Measurements from ENCODE around the gene GJC2. TPM values are rescaled to one million over a fixed set of nuclear protein-coding genes. Genes with fewer than 3 reads are reported as not detected.

The GJC2 gene
- total RNA-seq, 1 donor from 2014 or later: 1.6 TPM

GRCh38 chr1:228177721-228178710 lies 28.3 kb downstream of the GJC2 start:
- DNase-seq (ENCODE audit: extremely low spot score, unreplicated experiment): no peak
- H3K27me3 Mint-ChIP-seq (ENCODE audit: unreplicated experiment): no peaks in the 10 kb centered on the region
- no peaks in the 10 kb centered on the region for H3K36me3 Mint-ChIP-seq (ENCODE audit: unreplicated experiment)
- H3K27ac Mint-ChIP-seq (ENCODE audit: unreplicated experiment): no peak overlapping the region
- no peak for TF ChIP-seq CTCF (IDR thresholded peaks at IDR 0.05)
- H3K9me3 Mint-ChIP-seq (ENCODE audit: unreplicated experiment): no peaks in the 10 kb centered on the region
- H3K4me1 Mint-ChIP-seq (ENCODE audit: unreplicated experiment): no peaks in the 10 kb centered on the region
- no peak overlapping the region for H3K4me3 Mint-ChIP-seq (ENCODE audit: unreplicated experiment)

- TF ChIP-seq CTCF (IDR thresholded peaks at IDR 0.05): no peak
- no peaks in the 10 kb centered on the region for H3K9me3 Mint-ChIP-seq (ENCODE audit: unreplicated experiment)
- no peaks in the 10 kb centered on the region for H3K4me1 Mint-ChIP-seq (ENCODE audit: unreplicated experiment)
- H3K27ac Mint-ChIP-seq (ENCODE audit: unreplicated experiment): no peak overlapping the region
- no peak for DNase-seq (ENCODE audit: extremely low spot score, unreplicated experiment)
- no peaks in the 10 kb centered on the region for H3K36me3 Mint-ChIP-seq (ENCODE audit: unreplicated experiment)
- H3K27me3 Mint-ChIP-seq (ENCODE audit: unreplicated experiment): no peaks in the 10 kb centered on the region
- no peak overlapping the region for H3K4me3 Mint-ChIP-seq (ENCODE audit: unreplicated experiment)
Measured at GRCh38 chr1:228178737-228179684, 29.3 kb downstream of the GJC2 start.

- DNase-seq (ENCODE audit: extremely low spot score, unreplicated experiment): no peak
- H3K4me1 Mint-ChIP-seq (ENCODE audit: unreplicated experiment): no peaks in the 10 kb centered on the region
Measured at GRCh38 chr1:228180271-228180958, 30.7 kb downstream of the GJC2 start.

GRCh38 chr1:228180959-228181644 lies 31.4 kb downstream of the GJC2 start:
- DNase-seq (ENCODE audit: extremely low spot score, unreplicated experiment): no peak
- no peaks in the 10 kb centered on the region for H3K27me3 Mint-ChIP-seq (ENCODE audit: unreplicated experiment)
- H3K4me3 Mint-ChIP-seq (ENCODE audit: unreplicated experiment): no peak overlapping the region
- H3K4me1 Mint-ChIP-seq (ENCODE audit: unreplicated experiment): no peaks in the 10 kb centered on the region
- H3K27ac Mint-ChIP-seq (ENCODE audit: unreplicated experiment): no peak overlapping the region
- no peaks in the 10 kb centered on the region for H3K36me3 Mint-ChIP-seq (ENCODE audit: unreplicated experiment)
- no peak for TF ChIP-seq CTCF (IDR thresholded peaks at IDR 0.05)
- H3K9me3 Mint-ChIP-seq (ENCODE audit: unreplicated experiment): no peaks in the 10 kb centered on the region

More at GRCh38 chr1:228180271-228180958, 30.7 kb downstream of the GJC2 start:
- Mint-ChIP-seq H3K36me3 (ENCODE audit: unreplicated experiment) (no peaks in the 10 kb centered on the region), H3K27me3 (ENCODE audit: unreplicated experiment) (no peaks in the 10 kb centered on the region), H3K9me3 (ENCODE audit: unreplicated experiment) (no peaks in the 10 kb centered on the region), H3K4me3 (ENCODE audit: unreplicated experiment) (no peak overlapping the region), H3K27ac (ENCODE audit: unreplicated experiment) (no peak overlapping the region)
- peak; percentile 24 for TF ChIP-seq CTCF (IDR thresholded peaks at IDR 0.05)
